Measurements from ENCODE around the gene LMNTD1.

DNA sequence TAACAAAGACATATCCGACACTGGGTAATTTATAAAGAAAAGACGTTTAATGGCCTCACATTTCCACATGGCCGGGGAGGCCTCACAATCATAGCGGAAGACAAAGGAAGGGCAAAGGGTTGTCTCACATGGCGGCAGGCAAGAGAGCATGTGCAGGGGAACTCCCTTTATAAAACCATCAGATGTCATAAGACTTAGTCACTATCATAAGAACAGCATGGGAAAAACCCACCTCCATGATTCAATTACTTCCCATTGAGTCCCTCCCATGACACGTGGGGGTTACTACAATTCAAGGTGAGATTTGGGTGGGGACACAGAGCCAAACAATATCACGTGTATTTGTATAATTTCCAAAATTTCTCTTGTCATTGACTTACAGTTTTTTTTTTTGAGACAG, 5.5 kb upstream of the LMNTD1 start:
- TF ChIP-seq CTCF (IDR thresholded peaks at IDR 0.05), result no peak
- TF ChIP-seq, protein P1, sequence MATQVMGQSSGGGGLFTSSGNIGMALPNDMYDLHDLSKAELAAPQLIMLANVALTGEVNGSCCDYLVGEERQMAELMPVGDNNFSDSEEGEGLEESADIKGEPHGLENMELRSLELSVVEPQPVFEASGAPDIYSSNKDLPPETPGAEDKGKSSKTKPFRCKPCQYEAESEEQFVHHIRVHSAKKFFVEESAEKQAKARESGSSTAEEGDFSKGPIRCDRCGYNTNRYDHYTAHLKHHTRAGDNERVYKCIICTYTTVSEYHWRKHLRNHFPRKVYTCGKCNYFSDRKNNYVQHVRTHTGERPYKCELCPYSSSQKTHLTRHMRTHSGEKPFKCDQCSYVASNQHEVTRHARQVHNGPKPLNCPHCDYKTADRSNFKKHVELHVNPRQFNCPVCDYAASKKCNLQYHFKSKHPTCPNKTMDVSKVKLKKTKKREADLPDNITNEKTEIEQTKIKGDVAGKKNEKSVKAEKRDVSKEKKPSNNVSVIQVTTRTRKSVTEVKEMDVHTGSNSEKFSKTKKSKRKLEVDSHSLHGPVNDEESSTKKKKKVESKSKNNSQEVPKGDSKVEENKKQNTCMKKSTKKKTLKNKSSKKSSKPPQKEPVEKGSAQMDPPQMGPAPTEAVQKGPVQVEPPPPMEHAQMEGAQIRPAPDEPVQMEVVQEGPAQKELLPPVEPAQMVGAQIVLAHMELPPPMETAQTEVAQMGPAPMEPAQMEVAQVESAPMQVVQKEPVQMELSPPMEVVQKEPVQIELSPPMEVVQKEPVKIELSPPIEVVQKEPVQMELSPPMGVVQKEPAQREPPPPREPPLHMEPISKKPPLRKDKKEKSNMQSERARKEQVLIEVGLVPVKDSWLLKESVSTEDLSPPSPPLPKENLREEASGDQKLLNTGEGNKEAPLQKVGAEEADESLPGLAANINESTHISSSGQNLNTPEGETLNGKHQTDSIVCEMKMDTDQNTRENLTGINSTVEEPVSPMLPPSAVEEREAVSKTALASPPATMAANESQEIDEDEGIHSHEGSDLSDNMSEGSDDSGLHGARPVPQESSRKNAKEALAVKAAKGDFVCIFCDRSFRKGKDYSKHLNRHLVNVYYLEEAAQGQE (IDR thresholded peaks at IDR 0.05; ENCODE audit: low read depth, low read length), result no peak
- TF ChIP-seq, protein P2, sequence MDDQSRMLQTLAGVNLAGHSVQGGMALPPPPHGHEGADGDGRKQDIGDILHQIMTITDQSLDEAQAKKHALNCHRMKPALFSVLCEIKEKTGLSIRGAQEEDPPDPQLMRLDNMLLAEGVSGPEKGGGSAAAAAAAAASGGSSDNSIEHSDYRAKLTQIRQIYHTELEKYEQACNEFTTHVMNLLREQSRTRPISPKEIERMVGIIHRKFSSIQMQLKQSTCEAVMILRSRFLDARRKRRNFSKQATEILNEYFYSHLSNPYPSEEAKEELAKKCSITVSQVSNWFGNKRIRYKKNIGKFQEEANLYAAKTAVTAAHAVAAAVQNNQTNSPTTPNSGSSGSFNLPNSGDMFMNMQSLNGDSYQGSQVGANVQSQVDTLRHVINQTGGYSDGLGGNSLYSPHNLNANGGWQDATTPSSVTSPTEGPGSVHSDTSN (IDR thresholded peaks at IDR 0.05), result no peak
- no peak for TF ChIP-seq GABPA (IDR thresholded peaks at IDR 0.05; ENCODE audit: low read depth)
- TF ChIP-seq, protein P3, sequence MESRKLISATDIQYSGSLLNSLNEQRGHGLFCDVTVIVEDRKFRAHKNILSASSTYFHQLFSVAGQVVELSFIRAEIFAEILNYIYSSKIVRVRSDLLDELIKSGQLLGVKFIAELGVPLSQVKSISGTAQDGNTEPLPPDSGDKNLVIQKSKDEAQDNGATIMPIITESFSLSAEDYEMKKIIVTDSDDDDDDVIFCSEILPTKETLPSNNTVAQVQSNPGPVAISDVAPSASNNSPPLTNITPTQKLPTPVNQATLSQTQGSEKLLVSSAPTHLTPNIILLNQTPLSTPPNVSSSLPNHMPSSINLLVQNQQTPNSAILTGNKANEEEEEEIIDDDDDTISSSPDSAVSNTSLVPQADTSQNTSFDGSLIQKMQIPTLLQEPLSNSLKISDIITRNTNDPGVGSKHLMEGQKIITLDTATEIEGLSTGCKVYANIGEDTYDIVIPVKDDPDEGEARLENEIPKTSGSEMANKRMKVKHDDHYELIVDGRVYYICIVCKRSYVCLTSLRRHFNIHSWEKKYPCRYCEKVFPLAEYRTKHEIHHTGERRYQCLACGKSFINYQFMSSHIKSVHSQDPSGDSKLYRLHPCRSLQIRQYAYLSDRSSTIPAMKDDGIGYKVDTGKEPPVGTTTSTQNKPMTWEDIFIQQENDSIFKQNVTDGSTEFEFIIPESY (IDR thresholded peaks at IDR 0.05; ENCODE audit: borderline replicate concordance, low read depth), result no peak
- TF ChIP-seq FOXJ3 (CRISPR knock-in tag; IDR thresholded peaks at IDR 0.05), result no peak
- no peak for TF ChIP-seq RCOR1 (IDR thresholded peaks at IDR 0.05; ENCODE audit: low read length)
- TF ChIP-seq YY1 (IDR thresholded peaks at IDR 0.05; ENCODE audit: low read depth), result no peak
- TF ChIP-seq RFX5 (IDR thresholded peaks at IDR 0.05; ENCODE audit: low read length), result no peak
